Esophagus muscularis mucosa (tissue), 4 donors: ENCODE data around the gene STIMATE. TPM values are rescaled to one million over a fixed set of nuclear protein-coding genes. Genes with fewer than 3 reads are reported as not detected.

Experiments
- DNase-seq: peaks from one replicate; pipeline ENCODE4 v3.0.0-alpha.2; 2017; ENCODE audit errors: extremely low spot score
- H3K27ac ChIP-seq, 4 donors: fragments of 200-600 bp; sonication (generic); replicated peaks in 1 of 4; 1 replicate in 3 of 4; 2 replicates in 1 of 4; pipeline ENCODE4 v1.5.1; 2016 to 2019; ENCODE audit warnings: mild to moderate bottlenecking in 1 of 4
- H3K27me3 ChIP-seq, 4 donors: fragments of 200-600 bp; sonication (generic); one replicate each; pipeline versions ENCODE4 v1.5.1 to v1.6.0; 2016 to 2019
- H3K36me3 ChIP-seq, 4 donors: fragments of 200-600 bp; sonication (generic); one replicate each; pipeline ENCODE4 v1.5.1; 2016 to 2019
- H3K4me1 ChIP-seq, 4 donors: fragments of 200-600 bp; sonication (generic); one replicate each; pipeline ENCODE4 v1.5.1; 2016 to 2019
- H3K4me3 ChIP-seq, 4 donors: fragments of 200-600 bp; sonication (generic); 1 replicate in 2 of 4; 2 replicates in 2 of 4; pipeline ENCODE4 v1.5.1; 2016 to 2019; ENCODE audit warnings: mild to moderate bottlenecking in 4 of 4, moderate library complexity in 1 of 4
- H3K9me3 ChIP-seq, 4 donors: fragments of 200-600 bp; sonication (generic); 1 replicate in 3 of 4; 2 replicates in 1 of 4; pipeline ENCODE4 v1.5.1; 2016 to 2019
- EP300 ChIP-seq: sonication (generic); formaldehyde crosslinking; IDR thresholded peaks from one replicate; pipeline ENCODE4 v1.6.1; 2017; ENCODE audit warnings: antibody characterized with exemption
- POLR2A ChIP-seq: fragments of 450-650 bp; IDR thresholded peaks from one replicate; pipeline ENCODE4 v1.6.1; 2017; ENCODE audit warnings: antibody characterized with exemption, moderate library complexity, mild to moderate bottlenecking, low read depth
- POLR2AphosphoS5 ChIP-seq, 2 donors: sonication (generic); formaldehyde crosslinking; IDR thresholded peaks; one replicate each; pipeline ENCODE4 v1.6.1; 2017; ENCODE audit warnings: antibody characterized with exemption in 2 of 2
- WGBS: methylation state at CpG from one replicate; pipeline ENCODE4 v1.1.5; 2018; 5-methylcytosine and 5-hydroxymethylcytosine counted together
- intact Hi-C: fragments of 100-400 bp; cut with DNase I; formaldehyde crosslinking; loops from one replicate; pipeline ENCODE4 v1.15.1; 2023
- total RNA-seq, 4 donors: library from RNA; depleted of rRNA; stranded (reverse); fragments of >200 nt; gene quantifications; one replicate each; pipeline versions ENCODE4 v1.1.0 to v1.2.1, GENCODE V29; 2016
- TF ChIP-seq, protein P1 (sequence below), 3 experiments: fragments of 200-600 bp in 2 of 3; fragments of 450-650 bp in 1 of 3; sonication (generic) in 2 of 3; IDR thresholded peaks; one replicate each; pipeline ENCODE4 v1.5.1; 2017 to 2019; ENCODE audit warnings: antibody characterized with exemption in 3 of 3, mild to moderate bottlenecking in 2 of 3, moderate library complexity in 1 of 3

The STIMATE gene
- total RNA-seq, 4 donors from 2014 or later, result 10.4 to 23.6 (median 14.7) TPM

DNA sequence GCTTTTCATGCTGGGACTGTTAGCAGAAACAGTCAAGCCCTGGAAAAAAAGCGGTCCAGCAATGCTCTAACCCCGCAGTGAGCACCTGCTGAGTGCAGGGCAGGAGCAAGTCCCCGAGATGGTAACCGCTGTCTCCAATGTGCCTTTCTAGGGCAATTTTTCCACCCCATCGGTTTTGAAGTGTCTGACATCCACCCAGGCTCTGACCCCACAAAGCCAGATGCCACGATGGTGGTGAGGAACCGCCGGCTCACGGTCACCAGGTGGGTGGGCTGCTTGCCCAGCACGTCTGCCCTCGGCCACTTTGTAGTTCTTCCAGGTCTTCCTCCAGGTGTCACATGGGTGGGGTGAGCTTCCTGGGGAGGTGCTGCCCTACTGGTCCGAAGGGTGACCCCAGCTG lies 106.0 kb downstream of the STIMATE start:
- H3K36me3 ChIP-seq, result no peaks in the 10 kb centered on the region
- no peaks in the 10 kb centered on the region for H3K4me1 ChIP-seq
- TF ChIP-seq EP300, result no peak
- TF ChIP-seq, protein P1, sequence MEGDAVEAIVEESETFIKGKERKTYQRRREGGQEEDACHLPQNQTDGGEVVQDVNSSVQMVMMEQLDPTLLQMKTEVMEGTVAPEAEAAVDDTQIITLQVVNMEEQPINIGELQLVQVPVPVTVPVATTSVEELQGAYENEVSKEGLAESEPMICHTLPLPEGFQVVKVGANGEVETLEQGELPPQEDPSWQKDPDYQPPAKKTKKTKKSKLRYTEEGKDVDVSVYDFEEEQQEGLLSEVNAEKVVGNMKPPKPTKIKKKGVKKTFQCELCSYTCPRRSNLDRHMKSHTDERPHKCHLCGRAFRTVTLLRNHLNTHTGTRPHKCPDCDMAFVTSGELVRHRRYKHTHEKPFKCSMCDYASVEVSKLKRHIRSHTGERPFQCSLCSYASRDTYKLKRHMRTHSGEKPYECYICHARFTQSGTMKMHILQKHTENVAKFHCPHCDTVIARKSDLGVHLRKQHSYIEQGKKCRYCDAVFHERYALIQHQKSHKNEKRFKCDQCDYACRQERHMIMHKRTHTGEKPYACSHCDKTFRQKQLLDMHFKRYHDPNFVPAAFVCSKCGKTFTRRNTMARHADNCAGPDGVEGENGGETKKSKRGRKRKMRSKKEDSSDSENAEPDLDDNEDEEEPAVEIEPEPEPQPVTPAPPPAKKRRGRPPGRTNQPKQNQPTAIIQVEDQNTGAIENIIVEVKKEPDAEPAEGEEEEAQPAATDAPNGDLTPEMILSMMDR (IDR thresholded peaks at IDR 0.05), result no peak
- no peak for TF ChIP-seq POLR2A
- no peak for TF ChIP-seq POLR2AphosphoS5 (IDR thresholded peaks at IDR 0.05)
- intact Hi-C loops, result no loop called here
- H3K27ac ChIP-seq, result no peak overlapping the region
- no peaks in the 10 kb centered on the region for H3K9me3 ChIP-seq
- no peak overlapping the region for H3K4me3 ChIP-seq
- 82% methylated on average over 6 of the region's 12 CpGs for WGBS
- no peak for DNase-seq
- no peaks in the 10 kb centered on the region for H3K27me3 ChIP-seq

DNA sequence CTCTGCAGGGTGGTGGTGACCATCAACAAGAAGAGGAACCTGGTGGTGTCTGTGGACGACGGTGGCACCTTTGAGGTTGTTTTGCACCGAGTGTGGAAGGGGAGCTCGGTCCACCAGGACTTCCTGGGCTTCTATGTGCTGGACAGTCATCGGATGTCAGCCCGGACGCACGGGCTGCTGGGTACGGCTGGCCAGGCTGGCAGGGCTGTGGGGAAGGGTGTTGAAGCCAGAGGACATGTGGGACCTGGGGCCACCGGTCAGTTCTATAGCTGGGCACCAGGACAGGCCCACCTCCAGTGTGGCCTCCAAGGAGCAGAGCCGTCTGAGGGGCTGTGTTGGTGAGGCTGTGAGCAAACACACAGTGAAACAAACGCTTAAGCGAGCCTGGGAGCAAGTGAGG lies 106.6 kb downstream of the STIMATE start:
- Histone ChIP-seq H3K36me3 (no peaks in the 10 kb centered on the region), H3K27me3 (no peaks in the 10 kb centered on the region), H3K4me3 (no peak overlapping the region), H3K4me1 (no peaks in the 10 kb centered on the region), H3K27ac (no peak overlapping the region), H3K9me3 (no peaks in the 10 kb centered on the region)
- 92% methylated on average over 11 of the region's 13 CpGs for WGBS
- no peak for DNase-seq
- intact Hi-C loops, result no loop called here
- TF ChIP-seq, protein P1 (IDR thresholded peaks at IDR 0.05), result no peak
- no peak for TF ChIP-seq POLR2AphosphoS5 (IDR thresholded peaks at IDR 0.05)
- no peak for TF ChIP-seq POLR2A

DNA sequence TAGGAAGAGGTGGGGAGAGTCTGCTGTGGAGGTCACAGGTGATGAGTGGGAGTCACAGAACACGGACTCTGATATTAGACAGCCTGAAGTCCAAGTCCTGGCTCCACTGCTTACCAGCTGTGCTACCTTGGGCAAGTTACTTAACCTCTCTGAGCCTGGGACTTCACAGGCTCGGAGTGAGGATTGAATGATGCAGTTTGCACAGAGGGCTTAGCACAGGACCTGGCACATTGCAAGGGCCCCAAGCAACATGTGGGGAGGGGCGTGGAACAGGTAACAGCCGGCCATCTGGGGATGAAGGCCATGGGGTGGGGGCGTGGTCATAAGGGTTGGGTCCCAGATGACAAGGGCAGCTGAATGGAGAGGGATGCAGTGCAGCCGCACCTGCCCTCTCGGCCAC lies 107.0 kb downstream of the STIMATE start:
- WGBS, result 86% methylated on average over 7 of the region's 7 CpGs
- H3K27ac ChIP-seq, result no peak overlapping the region
- DNase-seq, result no peak

DNA sequence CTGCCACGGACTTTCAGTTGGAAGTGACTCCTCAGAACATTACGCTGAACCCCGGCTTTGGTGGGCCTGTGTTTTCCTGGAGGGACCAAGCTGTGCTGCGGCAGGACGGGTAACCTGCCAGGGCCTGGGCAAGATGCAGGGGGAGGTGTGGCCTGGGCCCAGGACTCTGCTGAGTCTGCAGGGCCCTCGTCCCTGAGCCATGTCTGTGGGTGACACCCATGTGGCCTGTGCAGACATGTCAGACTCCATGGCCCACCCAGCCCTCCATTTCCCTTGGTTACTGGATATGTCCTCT lies 107.7 kb downstream of the STIMATE start:
- intact Hi-C loops, result no loop called here
- Histone ChIP-seq H3K9me3 (no peaks in the 10 kb centered on the region), H3K4me3 (no peak overlapping the region), H3K27me3 (no peaks in the 10 kb centered on the region), H3K4me1 (no peaks in the 10 kb centered on the region), H3K27ac (no peak overlapping the region), H3K36me3 (no peaks in the 10 kb centered on the region)
- DNase-seq, result no peak
- TF ChIP-seq, protein P1 (IDR thresholded peaks at IDR 0.05), result no peak
- TF ChIP-seq EP300, result no peak
- TF ChIP-seq POLR2AphosphoS5 (IDR thresholded peaks at IDR 0.05), result no peak
- no peak for TF ChIP-seq POLR2A
- 91% methylated on average over 4 of the region's 6 CpGs for WGBS

More for the DNA sequence above, 107.0 kb downstream of the STIMATE start:
- Histone ChIP-seq H3K9me3 (no peaks in the 10 kb centered on the region), H3K4me3 (no peak overlapping the region), H3K36me3 (no peaks in the 10 kb centered on the region), H3K27me3 (no peaks in the 10 kb centered on the region), H3K4me1 (no peaks in the 10 kb centered on the region)
- TF ChIP-seq, protein P1 (IDR thresholded peaks at IDR 0.05), result no peak
- TF ChIP-seq EP300 (no peak), POLR2AphosphoS5 (IDR thresholded peaks at IDR 0.05) (no peak), POLR2A (no peak)
- intact Hi-C loops, result no loop called here

DNA sequence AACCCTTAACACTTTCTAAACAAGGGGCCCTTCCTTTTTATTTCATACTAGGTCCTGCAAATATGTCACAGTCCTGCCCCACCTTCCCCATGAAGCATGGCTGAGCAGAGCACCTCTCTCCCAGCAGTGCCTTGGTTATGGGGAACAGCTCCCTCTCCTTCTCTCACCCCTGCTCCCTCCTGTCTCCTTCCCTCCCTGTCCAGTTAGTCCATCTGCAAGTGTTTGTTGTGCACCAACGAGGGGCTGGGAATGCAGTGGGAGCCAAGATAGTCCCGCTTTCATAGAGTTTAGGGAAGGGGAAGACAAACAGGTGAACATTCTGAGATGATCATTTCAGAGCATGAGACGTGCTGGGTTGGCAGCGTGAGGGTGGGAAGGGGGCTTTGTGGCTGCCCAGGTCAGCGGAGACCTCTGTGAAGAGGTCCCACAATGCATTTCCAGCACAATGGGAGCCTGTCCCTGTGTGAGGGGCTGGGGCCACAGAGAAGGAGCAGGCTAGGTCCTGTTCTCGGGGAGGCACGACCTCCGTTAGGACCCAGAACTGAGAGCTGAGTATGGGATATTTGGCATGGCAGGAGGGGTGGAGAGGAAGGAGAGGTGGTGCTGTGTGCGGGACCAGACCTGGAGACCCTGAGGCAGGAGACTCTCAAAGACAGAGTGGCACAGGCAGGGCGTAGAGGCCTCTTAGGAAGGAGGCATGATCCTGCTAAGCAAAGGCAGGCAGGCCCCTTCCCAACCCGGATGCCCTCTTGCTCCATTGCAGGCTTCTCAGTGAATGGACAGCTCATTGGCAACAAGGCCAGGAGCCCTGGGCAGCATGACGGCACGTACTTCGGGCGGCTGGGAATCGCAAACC lies 108.2 kb downstream of the STIMATE start:
- no peak for DNase-seq
- TF ChIP-seq, protein P1 (IDR thresholded peaks at IDR 0.05), result no peak
- no peak for TF ChIP-seq EP300
- TF ChIP-seq POLR2A, result no peak
- TF ChIP-seq POLR2AphosphoS5 (IDR thresholded peaks at IDR 0.05), result no peak
- H3K4me3 ChIP-seq, result no peak overlapping the region
- H3K9me3 ChIP-seq, result no peaks in the 10 kb centered on the region
- 85% methylated on average over 16 of the region's 16 CpGs for WGBS
- intact Hi-C loops, result no loop called here
- no peaks in the 10 kb centered on the region for H3K36me3 ChIP-seq
- no peak overlapping the region for H3K27ac ChIP-seq
- no peaks in the 10 kb centered on the region for H3K27me3 ChIP-seq
- H3K4me1 ChIP-seq, result no peaks in the 10 kb centered on the region
